ENCODE data around the gene UNC79.
"Not testable (repeated sequence)": the region's sequence is repeated elsewhere in the genome, so short reads cannot be mapped to it uniquely, and the experiment has no call there.

UNC79 gene

GRCh38 chr14:93430315-93431035 lies at the start of gene UNC79:
TSS of gene UNC79 (plus strand) at chr14:93430939. CDS start at chr14:93431030, 91 bp downstream.
- no peak for DNase-seq (ENCODE audit: insufficient read length, low spot score)

GRCh38 chr14:93381644-93382043 lies 49.1 kb upstream of the UNC79 start:
- no peak for FAIRE-seq
- DNase-seq (ENCODE audit: insufficient read length, low spot score), result no peak

More at GRCh38 chr14:93430315-93431035, at the start of gene UNC79:
- no peak for FAIRE-seq

DNA sequence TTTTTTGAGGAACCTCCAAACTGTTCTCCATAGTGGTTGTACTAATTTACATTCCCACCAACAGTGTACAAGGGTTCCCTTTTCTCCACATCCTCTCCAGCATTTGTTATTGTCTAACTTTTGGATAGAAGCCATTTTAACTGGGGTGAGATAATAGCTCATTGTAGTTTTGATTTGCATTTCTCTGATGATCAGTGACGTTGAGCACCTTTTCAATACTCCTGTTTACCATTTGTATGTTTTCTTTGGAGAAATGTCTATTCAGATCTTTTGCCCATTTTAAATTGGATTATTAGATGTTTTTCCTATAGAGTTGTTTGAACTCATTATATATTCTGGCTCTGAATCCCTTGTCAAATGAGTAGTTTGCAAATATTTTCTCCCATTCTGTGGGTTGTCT lies 46.5 kb upstream of the UNC79 start:
- FAIRE-seq; DNase-seq (ENCODE audit: insufficient read length, low spot score): not testable (repeated sequence)

GRCh38 chr14:93395231-93395630 lies 35.5 kb upstream of the UNC79 start:
- DNase-seq (ENCODE audit: insufficient read length, low spot score), result no peak
- no peak for FAIRE-seq

DNA sequence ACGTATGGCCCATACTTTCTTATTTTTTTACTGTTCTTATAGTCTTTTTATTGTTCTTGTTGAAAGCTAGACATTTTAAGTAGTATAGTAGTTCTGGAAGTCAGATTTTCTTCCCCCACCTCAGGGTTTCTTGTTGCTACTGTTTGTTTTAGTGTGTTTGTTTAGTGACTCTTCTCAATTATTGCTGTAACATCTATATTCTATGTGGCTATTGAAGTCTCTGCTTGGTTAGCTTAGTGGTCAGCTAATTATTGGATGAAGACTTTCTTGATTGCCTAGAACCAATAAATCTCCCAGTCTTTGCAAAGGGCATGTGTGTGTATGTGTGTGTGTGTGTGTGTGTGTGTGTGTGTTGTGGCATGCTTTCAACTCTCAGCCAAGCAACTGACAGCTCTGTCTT lies 34.3 kb upstream of the UNC79 start:
- DNase-seq (ENCODE audit: insufficient read length, low spot score), result no peak
- no peak for FAIRE-seq

DNA sequence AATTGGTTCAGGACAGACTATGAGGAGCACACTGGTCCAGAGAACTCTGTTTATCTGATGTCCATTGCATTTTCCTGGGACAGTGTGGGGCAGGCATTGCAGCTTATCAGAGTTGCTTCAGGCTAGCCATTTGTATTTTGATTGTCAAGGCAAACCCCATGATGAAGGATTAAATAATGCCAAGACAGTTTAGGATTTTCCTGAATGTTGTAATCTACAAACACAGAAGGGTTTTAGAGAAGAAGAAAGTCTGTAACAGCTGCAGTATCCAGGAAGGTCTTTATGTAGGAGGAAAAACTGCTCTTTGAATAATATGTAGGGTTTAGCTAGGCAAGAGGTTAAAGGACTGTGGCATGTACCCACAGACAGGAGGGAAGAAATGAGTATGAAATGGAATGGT lies 32.2 kb upstream of the UNC79 start:
- no peak for FAIRE-seq

DNA sequence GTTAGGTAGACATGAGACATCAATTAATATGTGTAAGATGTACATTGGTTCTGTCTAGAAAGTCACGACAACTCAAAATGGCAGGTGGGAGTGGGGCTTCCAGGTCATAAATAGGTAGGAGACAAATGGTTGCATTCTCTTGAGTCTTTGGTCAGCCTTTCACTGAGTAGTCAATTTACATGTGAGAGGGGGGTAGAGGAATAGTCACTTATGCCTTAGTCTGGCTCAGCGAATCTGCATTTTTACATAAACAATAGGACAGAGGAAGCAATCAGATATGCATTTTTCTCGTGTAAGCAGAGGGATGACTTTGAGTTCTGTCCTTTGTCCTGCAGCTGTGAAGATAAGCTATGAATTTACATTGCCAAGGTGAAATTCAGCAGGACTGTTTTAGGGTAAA lies 27.8 kb upstream of the UNC79 start:
- FAIRE-seq (peak; percentile 65), DNase-seq (ENCODE audit: insufficient read length, low spot score) (no peak)

More for the DNA sequence above, 32.2 kb upstream of the UNC79 start:
- DNase-seq (ENCODE audit: insufficient read length, low spot score), result no peak

DNA sequence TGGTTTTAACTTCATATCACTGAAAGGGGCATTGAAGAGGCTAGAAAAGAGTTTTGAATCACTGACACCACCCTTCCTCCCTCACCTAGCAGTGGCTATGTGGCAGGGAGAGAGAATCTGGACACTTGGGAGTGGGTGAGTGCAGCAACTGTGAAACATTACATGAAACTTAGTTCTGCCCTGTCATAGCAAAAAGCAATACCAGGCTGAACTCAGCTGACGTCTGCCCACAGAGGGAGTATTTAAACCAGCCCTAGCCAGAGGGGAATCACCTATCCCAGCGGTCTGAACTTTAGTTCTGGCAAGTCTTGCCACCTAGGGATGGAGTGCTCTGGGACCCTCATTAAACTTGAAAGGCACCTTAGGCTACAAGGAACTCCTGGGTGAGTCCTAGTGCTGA lies 20.7 kb upstream of the UNC79 start:
- DNase-seq (ENCODE audit: insufficient read length, low spot score) (no peak), FAIRE-seq (no peak)

DNA sequence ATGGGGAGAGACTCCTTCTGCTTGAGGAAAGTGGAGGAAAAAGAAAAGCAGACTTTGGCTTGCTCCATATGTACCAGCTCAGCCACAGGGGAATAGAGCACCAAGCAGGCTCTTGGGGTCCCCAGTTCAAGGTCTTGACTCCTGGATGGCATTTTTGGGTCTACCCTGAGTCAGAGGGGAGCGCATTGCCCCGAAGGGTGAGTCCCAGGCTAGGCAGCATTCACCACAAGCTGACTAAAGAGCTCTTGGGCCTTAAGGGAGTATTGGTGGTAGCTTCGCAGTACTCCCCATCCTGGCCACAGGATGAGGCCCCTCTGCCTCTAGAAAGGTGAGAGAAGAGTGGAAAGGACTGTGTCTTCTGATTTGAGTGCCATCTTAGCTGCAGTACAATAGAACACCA lies 19.8 kb upstream of the UNC79 start:
- FAIRE-seq, result no peak

DNA sequence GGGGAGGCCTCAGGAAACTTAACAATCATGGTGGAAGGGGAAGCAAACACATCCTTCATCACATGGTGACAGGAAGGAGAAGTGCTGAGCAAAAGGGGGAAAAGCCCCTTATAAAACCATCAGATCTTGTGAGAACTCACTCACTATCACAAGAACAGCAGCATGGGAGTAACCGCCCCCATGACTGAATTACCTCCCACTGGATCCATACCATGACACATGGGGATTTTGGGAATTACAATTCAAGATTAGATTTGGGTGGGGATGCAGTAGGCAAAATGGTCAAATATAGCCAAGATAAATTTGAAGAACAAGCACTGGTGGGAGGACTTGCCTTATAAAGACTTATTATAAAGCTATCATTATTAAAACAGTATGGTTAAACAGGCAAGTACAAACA lies 5.6 kb upstream of the UNC79 start:
- not testable (repeated sequence) for FAIRE-seq; DNase-seq (ENCODE audit: insufficient read length, low spot score)

More for the DNA sequence above, 19.8 kb upstream of the UNC79 start:
- DNase-seq (ENCODE audit: insufficient read length, low spot score), result no peak

DNA sequence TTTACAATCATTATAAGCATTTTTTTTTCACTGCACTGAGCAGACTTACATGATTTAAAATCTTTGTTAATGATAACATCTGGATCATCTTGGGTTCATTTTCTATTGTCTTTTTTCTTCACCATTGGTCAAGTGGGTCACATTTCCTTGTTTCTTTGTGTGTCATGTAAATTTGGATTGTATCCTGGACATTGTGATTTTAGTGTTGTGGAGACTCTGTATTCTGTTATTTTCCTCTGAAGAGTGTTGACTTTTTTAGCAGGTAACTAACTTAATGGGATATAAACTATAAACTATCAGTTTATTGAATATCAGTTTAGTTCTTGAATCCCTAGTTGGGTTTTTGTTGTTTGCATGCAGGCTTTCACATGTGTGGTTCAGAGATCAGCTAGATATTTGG lies 4.0 kb upstream of the UNC79 start:
- FAIRE-seq, result no peak
- DNase-seq (ENCODE audit: insufficient read length, low spot score), result no peak

- FAIRE-seq, result no peak
- DNase-seq (ENCODE audit: insufficient read length, low spot score), result no peak
Observed at GRCh38 chr14:93431036-93431670, 414 bp downstream of the UNC79 start.

- DNase-seq (ENCODE audit: insufficient read length, low spot score), result no peak
- FAIRE-seq, result no peak
Observed at GRCh38 chr14:93454224-93454623, 23.5 kb downstream of the UNC79 start.

DNA sequence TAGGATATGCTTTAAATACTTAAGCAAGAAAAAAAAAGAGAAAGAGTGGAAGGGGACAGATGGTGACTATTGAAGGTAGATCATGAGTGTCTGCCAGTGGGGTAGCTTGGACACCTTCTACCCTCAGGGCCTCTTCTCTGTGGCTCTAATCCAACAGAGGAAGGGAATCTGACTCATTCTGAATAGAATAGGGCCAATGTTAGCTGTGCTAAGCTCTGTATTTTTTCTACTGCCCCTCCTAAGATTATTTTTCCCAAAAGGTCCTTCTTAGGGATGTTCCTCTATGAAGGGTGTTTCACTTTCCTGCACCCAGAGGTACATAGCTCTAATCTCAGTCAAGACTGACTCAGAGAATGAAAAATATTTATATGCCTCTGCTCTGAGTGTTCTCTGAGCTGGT lies 25.6 kb downstream of the UNC79 start:
- DNase-seq (ENCODE audit: insufficient read length, low spot score), result no peak
- no peak for FAIRE-seq

DNA sequence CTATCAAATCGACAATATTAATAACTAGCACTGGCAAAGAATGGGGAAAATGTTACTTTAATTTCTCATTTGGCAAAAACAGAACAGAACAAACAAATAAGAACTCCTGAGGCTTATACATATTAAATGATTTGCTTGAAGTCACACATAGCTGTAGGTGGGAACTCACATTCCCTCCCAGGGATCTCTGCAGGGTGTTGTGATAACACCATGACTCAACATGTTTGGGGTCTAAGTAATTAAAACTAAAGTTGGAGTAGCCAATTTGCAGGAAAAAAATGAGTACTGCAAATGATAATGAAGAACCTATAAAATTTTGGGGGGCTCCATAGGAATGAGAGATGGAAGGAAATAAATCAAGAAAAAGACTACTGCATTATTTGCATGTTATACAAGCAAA lies 27.5 kb downstream of the UNC79 start:
- DNase-seq (ENCODE audit: insufficient read length, low spot score), result no peak
- FAIRE-seq, result no peak

DNA sequence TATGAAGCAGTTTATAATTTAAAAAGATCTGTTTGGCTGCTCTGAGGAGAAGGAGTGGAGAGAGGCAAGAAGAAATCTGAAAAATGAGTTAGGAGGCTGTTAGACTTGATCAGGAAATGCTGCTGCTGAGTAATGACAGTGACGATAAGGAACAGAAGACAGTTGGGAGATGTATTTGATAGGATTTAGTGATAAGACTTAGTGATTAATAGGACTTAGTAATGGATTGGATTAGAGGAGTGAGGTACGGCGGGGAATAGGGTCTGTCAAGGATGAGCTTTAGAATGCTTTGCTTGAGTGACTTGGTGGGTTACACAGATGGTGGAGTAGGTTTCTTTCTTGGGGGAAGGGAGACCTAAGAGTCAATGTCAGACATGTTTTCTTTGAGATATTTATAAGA lies 31.7 kb downstream of the UNC79 start:
- no peak for FAIRE-seq

DNA sequence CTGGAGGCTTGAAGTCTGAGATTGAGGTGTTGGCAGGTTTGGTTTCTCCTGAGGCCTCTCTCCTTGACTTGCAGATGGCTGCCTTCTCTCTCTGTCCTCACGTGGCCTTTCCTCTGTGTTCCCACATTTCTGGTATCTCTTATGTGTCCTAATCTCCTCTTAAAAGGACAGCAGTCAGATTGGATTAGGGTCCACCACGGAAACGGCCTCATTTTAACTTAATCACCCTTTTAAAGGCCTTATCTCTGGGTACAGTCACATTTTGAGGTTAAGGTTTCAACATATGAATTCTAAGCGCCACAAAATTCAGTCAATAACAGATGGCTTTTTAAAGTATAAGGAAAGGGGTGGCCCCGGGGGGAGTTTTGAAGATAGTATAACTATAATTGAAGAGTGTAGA lies 33.5 kb downstream of the UNC79 start:
- FAIRE-seq, result no peak
- no peak for DNase-seq (ENCODE audit: insufficient read length, low spot score)

More for the DNA sequence above, 31.7 kb downstream of the UNC79 start:
- DNase-seq (ENCODE audit: insufficient read length, low spot score), result no peak

GRCh38 chr14:93475471-93475870 lies 44.7 kb downstream of the UNC79 start:
- DNase-seq (ENCODE audit: insufficient read length, low spot score), result no peak
- FAIRE-seq, result no peak

DNA sequence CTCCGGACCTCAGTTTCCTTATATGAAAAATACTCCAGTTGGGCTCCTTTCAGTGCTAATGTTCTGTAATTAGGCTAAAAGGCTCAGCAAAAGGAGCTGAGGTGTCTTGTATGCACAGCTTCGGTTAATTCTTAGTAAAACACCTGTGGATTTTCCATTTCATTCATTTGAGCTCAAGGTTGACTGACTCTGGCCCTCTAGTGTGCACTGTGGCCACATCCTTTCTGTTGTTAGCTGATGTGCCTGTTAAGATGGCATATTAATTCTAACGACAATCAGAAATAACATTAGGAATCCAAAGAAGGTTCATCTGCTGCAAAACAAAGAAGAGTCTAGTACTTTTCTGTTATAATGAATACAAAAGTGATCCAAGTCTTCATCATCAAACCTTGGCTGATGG lies 45.6 kb downstream of the UNC79 start:
- no peak for DNase-seq (ENCODE audit: insufficient read length, low spot score)
- FAIRE-seq, result no peak

- not testable (repeated sequence) for DNase-seq (ENCODE audit: insufficient read length, low spot score); FAIRE-seq
Observed at GRCh38 chr14:93479074-93479473, 48.3 kb downstream of the UNC79 start.

- FAIRE-seq, result no peak
Observed at GRCh38 chr14:93480867-93481266, 50.1 kb downstream of the UNC79 start.

DNA sequence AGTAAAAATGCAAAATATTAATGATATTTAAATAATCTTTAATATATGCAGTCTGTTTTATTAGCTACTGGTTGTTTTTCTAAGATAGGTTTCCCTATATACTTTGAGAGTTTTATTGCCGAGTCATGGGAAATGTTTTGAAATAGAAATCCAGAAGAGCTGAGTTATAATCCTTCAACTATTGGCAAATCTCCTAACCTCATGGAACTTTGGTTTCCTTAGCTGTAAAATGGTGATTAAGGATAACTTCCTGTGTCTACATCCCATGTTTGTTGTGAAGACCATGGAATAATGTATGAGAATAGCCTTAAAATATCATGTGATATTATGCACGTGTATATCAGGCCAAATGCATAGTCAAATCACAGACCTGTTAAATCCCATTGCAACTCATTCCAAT lies 51.0 kb downstream of the UNC79 start:
- DNase-seq (ENCODE audit: insufficient read length, low spot score) (no peak), FAIRE-seq (no peak)

More at GRCh38 chr14:93480867-93481266, 50.1 kb downstream of the UNC79 start:
- DNase-seq (ENCODE audit: insufficient read length, low spot score), result no peak

All from HTR-8/SVneo (cell line).